H1 (cell line): ENCODE data around the gene ASIC1.

Experiments
- CEBPB ChIP-seq: IDR thresholded peaks from 2 replicates; pipeline ENCODE4 v1.6.1; 2012; ENCODE audit warnings: low read depth, low read length
- JUN ChIP-seq: IDR thresholded peaks from 2 replicates; pipeline ENCODE4 v1.6.1; 2011; ENCODE audit warnings: low read depth, mild to moderate bottlenecking, improper control_type of control experiment, low read length
- JUND ChIP-seq: IDR thresholded peaks from 2 replicates; pipeline ENCODE4 v1.6.1; 2011; ENCODE audit warnings: mild to moderate bottlenecking, improper control_type of control experiment, low read length
- PHF8 ChIP-seq: fragments of 200-600 bp; sonication (generic); conservative IDR thresholded peaks from 2 replicates; pipeline ENCODE4 v1.7.1; 2012; ENCODE audit warnings: low read depth, mild to moderate bottlenecking, inconsistent platforms, low read length, moderate library complexity
- POLR2A ChIP-seq, 2 experiments: IDR thresholded peaks; 1 replicate in 1 of 2; 2 replicates in 1 of 2; pipeline ENCODE4 v1.6.1; 2011; ENCODE audit warnings: low read depth in 2 of 2, low read length in 2 of 2, mild to moderate bottlenecking in 2 of 2; ENCODE audit errors: control extremely low read depth in 1 of 2
- POLR2AphosphoS5 ChIP-seq: IDR thresholded peaks from 2 replicates; pipeline ENCODE4 v1.6.1; 2011; ENCODE audit warnings: low read depth, low read length
- RNF2 ChIP-seq: fragments of 200-900, 300-1000 bp; sonication (generic); IDR thresholded peaks from 2 replicates; pipeline ENCODE4 v1.7.1; 2016; ENCODE audit warnings: borderline replicate concordance, low read depth, mild to moderate bottlenecking, antibody characterized with exemption, low read length; ENCODE audit not compliant: poor library complexity, severe bottlenecking; ENCODE audit errors: missing control alignments
- SAP30 ChIP-seq: fragments of 300-600 bp; sonication (generic); IDR thresholded peaks from 2 replicates; pipeline ENCODE4 v1.7.1; 2012; ENCODE audit warnings: low read length, moderate library complexity, mild to moderate bottlenecking, inconsistent platforms; ENCODE audit not compliant: insufficient read depth, insufficient replicate concordance
- TAF1 ChIP-seq: IDR thresholded peaks from 2 replicates; pipeline ENCODE4 v1.6.1; 2011; ENCODE audit warnings: mild to moderate bottlenecking, low read depth, low read length
- TBP ChIP-seq: IDR thresholded peaks from 2 replicates; pipeline ENCODE4 v1.6.1; 2011; ENCODE audit warnings: low read depth, low read length, improper control_type of control experiment
- TF ChIP-seq, protein P1 (sequence below), 3 experiments: IDR thresholded peaks; 1 replicate in 2 of 3; 2 replicates in 1 of 3; pipeline versions ENCODE4 v1.5.1 to v1.6.1; 2011; ENCODE audit warnings: low read length in 3 of 3, mild to moderate bottlenecking in 3 of 3, inconsistent platforms in 2 of 3, low read depth in 1 of 3, moderate library complexity in 1 of 3; ENCODE audit not compliant: insufficient read depth in 1 of 3; ENCODE audit errors: control extremely low read depth in 1 of 3
- TF ChIP-seq, protein P2 (sequence below): IDR thresholded peaks from 2 replicates; pipeline ENCODE4 v1.6.1; 2012; ENCODE audit warnings: inconsistent platforms
- TF ChIP-seq, protein P3 (sequence below): IDR thresholded peaks from 2 replicates; pipeline ENCODE4 v1.6.1; 2012; ENCODE audit warnings: inconsistent platforms

DNA sequence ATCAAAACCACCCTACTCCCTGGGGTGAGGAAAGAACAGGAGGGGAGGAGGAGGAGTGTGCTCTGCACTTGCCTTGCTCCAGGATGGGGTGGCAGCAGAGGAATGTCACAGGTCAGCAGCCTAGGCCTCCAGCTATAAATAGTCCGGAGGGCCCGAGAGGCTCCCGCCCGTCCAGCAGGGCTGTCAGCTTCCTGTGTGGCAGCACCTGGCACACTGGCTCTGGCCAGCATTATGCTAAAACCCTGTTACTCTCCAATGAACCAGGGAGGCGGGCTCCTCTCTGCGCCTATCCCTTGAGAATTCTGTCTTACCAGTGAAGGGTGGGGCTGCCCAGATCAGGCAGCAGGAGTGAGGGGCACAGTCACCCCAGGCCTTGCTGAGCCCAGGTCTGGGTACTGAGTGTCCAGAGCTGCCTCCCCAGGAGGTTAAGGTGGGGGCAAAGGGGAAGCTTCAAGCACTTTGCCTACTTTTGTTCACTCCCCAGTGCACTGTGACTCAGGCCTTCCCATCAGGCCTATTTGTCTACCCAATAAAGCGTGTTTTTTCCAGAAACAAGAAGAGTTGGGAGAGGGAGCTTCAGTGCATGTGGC lies 53.5 kb downstream of the ASIC1 start:
- TF ChIP-seq POLR2AphosphoS5 (no peak), JUN (no peak), RNF2 (no peak), JUND (no peak), TBP (no peak), POLR2A (IDR thresholded peaks at IDR 0.05; ENCODE audit: control extremely low read depth in 1 of 2, low read depth in 2 of 2, low read length in 2 of 2) (no peak), TAF1 (no peak), PHF8 (no peak), CEBPB (no peak), SAP30 (no peak)
- TF ChIP-seq, protein P1, sequence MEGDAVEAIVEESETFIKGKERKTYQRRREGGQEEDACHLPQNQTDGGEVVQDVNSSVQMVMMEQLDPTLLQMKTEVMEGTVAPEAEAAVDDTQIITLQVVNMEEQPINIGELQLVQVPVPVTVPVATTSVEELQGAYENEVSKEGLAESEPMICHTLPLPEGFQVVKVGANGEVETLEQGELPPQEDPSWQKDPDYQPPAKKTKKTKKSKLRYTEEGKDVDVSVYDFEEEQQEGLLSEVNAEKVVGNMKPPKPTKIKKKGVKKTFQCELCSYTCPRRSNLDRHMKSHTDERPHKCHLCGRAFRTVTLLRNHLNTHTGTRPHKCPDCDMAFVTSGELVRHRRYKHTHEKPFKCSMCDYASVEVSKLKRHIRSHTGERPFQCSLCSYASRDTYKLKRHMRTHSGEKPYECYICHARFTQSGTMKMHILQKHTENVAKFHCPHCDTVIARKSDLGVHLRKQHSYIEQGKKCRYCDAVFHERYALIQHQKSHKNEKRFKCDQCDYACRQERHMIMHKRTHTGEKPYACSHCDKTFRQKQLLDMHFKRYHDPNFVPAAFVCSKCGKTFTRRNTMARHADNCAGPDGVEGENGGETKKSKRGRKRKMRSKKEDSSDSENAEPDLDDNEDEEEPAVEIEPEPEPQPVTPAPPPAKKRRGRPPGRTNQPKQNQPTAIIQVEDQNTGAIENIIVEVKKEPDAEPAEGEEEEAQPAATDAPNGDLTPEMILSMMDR (IDR thresholded peaks at IDR 0.05; ENCODE audit: control extremely low read depth in 1 of 3, insufficient read depth in 1 of 3, low read depth in 1 of 3, low read length in 3 of 3) = no peak
- TF ChIP-seq, protein P2, sequence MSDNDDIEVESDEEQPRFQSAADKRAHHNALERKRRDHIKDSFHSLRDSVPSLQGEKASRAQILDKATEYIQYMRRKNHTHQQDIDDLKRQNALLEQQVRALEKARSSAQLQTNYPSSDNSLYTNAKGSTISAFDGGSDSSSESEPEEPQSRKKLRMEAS = no peak
- TF ChIP-seq, protein P3, sequence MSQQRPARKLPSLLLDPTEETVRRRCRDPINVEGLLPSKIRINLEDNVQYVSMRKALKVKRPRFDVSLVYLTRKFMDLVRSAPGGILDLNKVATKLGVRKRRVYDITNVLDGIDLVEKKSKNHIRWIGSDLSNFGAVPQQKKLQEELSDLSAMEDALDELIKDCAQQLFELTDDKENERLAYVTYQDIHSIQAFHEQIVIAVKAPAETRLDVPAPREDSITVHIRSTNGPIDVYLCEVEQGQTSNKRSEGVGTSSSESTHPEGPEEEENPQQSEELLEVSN = no peak
